Measurements from ENCODE around the gene HCFC1.

Gene HCFC1

DNA sequence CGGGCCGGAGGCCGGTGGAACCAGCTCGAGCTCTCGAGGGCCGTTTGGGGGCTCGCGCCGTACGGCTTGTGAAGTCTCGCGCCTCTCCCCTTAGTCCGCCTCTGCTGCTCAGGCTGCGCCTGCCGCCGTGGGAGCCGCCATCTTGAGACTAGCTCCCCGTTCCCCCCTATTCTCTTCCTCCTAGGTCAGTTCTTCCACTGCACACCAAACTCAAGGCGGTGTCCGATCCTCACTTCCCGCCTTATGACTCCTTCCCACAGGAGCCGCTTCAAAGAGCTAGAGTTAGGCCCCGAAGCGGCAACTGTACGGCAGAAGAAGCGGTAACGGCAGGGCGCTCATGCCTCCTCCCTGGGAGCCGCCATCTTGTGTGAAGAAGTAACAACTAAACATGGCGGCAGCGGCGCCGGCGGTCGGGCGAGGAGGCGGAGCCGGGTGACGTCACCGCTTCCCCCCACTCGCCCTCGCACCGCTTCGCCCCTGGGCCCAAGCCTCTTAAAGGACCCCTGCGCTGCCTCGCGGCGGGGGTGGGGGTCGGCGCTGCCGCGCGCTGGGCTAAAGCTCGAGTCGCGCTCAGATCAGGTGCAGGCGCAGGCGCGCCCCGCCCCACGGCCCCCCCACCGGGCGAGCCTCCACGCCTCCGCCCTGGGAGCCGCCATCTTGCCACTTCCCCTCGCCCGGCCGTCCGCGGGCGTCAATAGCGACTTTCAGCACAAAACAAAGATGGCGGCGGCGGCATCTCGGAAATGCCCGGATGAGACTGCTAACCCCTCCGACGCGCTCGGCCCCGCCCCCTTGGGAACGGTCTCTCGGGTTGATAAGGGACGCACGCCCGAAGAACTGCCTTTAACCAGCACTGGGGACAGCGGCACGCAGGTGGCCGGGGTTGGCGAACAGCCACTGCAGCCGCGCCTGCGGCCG, at the start of gene HCFC1:
HCFC1 (minus strand) TSS at position 369 of the 918 bp plus-strand sequence. CDS start 978 bp downstream, outside the sequence.
- DNase-seq = peak; percentile 92

- peak; percentile 59 for DNase-seq
Observed at GRCh38 chrX:154021131-154021611, 49.6 kb upstream of the HCFC1 start.

DNA sequence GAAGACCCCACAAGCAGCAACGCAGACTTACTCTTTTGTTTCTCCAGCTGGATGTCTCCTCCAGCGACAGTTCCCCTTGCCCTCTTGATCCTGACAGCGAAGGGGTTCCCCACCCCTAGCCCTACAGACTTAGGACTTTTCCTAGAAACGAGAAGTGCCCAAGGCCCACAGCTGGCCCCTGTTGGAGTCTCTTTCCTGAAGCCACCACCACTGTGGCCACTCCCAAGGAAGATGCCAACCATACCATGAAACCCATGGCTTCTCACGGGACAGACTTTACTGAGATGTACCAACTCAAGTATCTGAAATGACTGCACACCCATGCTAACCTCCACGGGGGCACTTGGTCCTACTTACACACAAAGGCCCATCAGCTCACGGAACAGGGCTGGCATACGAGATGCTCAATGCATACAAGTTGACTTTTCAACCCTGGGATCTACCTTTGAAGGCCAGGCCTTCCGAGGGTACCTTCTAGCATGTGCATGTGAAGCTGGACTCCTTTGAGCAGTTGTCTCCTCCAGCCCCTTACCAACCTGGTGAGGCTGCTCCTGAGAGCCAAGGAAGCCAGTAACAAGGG, 49.0 kb upstream of the HCFC1 start:
- no peak for DNase-seq

- DNase-seq = peak; percentile 67
Observed at GRCh38 chrX:154019633-154020528, 48.3 kb upstream of the HCFC1 start, which contains the start of gene IRAK1. Gene IRAK1, minus strand, starts transcription at chrX:154019902. Its CDS starts 90 bp downstream, at chrX:154019812.

DNA sequence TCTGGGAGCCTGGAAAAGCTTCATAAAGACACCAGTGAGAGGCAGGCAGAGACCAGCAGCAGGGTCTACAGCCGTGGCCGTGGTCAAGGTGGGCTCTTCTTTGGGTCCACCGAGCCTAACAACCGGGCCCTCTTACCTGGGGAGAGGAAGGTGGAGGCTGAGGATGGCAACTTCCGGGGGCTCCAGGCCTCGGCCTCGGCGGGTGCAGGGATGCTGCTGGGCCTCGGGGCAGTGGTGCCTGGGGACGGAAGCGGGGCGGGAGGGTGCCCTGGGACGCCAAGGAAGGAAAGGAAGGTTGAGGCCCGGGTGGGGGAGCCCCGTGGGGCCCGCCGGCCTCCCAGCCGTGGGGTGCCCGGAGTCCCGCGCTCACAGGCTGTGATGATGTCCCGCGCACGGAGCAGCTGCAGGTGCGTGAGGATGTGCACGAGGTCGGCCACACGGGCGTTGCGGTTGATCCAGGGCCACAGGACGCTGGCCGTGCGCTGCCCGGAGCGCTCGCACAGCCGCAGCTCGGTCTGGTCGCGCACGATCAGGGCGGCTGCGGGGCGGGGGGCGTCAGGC, 47.5 kb upstream of the HCFC1 start:
- DNase-seq = no peak

DNA sequence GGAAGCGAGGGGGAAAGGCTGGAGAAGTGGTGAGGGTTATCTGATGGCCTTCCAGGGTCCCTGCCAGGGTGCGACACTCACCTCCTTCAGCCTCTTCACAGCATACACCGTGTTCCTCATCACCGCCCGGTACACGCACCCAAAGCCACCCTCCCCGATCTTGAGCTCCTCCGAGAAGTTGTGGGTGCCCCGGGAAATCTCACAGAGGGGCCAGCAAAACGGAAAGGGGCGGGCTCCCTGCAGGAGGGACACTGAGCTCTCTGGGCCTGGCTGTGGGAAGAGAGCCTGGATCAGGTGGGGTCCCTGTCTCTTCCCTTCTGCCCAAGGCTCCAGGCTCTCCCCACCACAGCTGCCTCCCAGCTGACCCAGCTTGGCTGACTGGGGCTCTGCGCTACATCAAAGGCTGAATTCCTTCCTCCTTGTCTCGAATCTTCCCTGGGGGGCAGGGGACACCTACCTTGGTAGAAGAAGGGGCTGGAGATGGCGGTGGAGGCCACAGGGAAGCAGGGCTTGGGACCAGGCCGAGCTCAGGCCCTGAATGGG, 47.0 kb upstream of the HCFC1 start:
- DNase-seq = no peak

DNA sequence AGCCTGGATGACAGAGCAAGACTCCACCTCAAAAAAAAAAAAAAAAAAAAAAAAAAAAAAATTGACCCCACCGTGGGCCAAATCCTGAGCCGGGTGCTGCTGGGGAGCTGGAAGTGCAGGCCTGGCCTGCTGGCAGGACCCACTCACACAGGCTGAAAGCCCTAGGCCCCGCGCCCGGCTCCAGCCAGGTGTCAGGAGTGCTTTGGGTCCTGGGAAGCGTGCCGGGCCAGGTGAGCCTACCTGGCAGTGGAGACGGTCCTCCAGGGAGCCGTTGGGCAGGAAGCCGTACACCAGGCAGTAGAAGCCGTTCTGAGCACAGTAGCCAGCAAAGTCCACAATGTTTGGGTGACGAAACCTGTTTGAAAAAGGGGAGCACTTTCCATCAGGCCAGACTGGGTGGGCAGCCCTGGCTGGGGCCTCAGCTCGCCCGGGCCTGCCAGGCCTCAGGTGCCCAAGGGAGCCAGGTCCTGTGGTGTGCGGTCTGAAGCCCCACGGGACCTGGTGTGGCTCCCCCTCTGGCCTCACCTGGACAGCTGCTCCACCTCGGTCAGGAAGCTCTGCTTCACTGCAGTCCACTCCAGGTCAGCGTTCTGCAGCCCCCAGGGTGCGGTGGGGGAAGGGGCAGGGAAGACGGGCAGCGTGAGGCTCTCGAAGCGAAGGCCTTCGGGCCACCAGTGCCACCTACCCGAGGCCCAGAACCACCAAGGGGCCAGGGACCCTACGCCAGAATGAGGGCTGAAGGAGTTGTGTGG, 46.3 kb upstream of the HCFC1 start:
- no peak for DNase-seq

DNA sequence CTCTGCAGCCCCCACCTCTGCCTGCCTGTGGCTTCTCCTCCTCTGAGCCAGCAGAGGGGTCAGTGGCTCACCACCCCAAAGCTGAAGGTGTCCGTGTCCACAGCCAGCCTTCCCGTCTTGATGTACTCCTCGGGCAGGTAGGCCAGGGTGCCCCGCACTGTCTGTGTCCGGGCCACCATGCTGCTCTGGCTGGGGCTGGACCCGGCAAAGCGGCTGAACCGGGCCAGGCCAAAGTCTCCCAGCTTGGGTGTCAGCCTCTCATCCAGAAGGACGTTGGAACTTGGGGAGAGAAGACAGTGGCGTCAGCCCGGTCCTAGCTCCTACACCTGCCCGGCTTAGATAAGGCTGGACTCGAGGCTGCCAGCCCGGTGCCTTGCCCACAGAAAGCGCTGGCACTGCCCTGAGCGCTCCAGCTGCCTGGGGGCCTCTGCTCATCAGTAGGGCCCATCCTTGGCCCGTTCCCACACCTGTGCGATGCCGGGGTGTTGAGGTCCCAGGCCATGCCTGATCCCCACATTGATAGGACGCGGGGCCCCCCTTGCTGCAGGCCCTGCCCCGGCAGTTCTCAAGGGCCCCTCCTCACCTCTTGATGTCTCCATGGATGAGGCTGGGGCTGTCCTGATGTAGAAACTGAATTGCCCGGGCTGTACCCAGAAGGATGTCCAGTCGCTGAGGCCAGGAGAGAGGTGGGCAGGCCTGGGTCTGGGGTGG, 44.9 kb upstream of the HCFC1 start:
- DNase-seq = no peak

GRCh38 chrX:154015581-154016264, 44.1 kb upstream of the HCFC1 start:
- DNase-seq = no peak

- no peak for DNase-seq
Observed at GRCh38 chrX:154014429-154015380, 43.1 kb upstream of the HCFC1 start.

GRCh38 chrX:154013614-154014360, 42.2 kb upstream of the HCFC1 start:
- DNase-seq = peak; percentile 37

DNA sequence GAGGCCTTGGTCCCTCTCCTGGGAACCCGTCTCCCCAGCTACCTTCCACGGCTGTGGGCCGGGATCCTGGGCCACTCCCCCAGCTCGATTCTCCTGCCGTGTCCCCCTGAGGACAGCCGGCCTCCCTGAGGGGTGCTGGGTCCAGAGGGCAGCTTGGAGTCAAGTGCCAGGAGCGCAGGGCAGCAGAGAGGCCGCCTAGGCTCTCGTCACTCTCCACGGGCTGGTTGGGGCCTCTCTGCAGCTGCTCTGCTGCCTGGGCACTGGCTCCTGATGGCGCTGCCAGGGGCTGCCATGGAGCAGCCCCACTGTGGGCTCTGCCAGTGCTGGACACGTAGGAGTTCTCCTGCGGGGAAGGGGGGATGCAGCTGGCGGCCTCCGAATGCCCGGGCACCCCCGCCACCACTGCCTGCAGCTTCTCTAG, 41.4 kb upstream of the HCFC1 start:
- DNase-seq = no peak

DNA sequence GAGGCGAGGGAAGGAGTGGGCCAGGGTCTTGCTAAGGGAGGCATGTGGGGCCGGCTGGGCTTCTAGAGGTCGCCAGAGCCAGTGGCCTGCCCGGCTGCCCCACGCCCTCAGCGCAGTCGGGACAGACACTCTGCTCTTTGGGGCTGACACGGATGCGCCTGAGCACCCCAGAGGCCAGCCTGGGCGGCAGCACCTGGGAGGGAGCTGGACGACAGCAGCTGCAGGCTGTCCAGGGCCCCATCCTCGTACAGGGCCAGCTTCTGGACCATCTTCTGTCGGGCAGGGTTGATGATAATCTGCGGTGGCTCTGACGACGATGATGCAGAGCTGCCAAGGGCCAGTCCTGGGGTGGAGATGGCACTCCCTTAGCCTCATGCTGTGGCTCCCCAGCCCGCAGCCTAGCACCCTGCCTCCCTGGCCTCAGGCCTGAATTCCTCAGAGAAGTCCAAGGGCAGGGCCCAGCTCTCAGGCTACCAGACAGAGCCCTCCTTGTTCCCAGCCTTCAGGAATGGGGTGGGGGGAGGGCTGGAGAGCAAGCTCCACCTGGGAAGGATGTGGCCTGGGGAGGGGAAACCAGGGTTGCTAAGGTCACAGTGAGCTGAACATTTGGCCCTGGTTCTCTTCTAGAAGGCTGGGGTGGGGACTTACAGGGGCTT, 40.8 kb upstream of the HCFC1 start:
- DNase-seq = no peak

- DNase-seq = no peak
Observed at GRCh38 chrX:154011376-154012335, 40.0 kb upstream of the HCFC1 start.

- DNase-seq = no peak
Observed at GRCh38 chrX:154010330-154011087, 38.9 kb upstream of the HCFC1 start.

DNA sequence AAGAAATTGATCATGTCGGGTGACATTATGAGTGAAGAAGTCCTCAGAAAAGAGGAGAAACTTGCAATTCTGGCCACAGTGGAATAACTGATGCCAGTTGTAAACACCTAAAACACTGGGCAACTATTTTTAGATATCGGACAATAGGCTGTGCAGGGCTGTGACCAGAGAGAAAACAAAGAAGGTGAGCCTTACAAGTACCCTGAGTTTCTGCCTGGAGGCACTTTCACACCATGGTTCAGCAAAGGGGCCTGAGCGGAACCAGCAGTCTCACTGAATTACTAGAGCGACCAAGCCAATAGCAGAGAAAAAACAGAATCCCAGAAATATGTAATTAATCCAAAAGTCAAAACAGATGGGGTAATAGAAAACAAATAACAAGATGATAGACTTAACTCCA, 36.9 kb upstream of the HCFC1 start:
- DNase-seq = no peak

Data from fibroblast of skin of right biceps (primary cell).